Ovary (tissue), 3 donors: ENCODE results near the gene C8G.

Source experiments
- CTCF ChIP-seq, 3 donors: fragments of 450-650 bp in 2 of 3; fragments of 200-600 bp in 1 of 3; IDR thresholded peaks; one replicate each; pipeline versions ENCODE4 v1.5.1 to v1.8.0; 2016 to 2022; ENCODE audit warnings: antibody characterized with exemption in 3 of 3, mild to moderate bottlenecking in 1 of 3
- EP300 ChIP-seq: sonication (generic); formaldehyde crosslinking; IDR thresholded peaks from one replicate; pipeline ENCODE4 v1.6.1; 2017; ENCODE audit warnings: antibody characterized with exemption
- donor health status: DM: no; HTN: no; CAD: no.

GRCh38 chr9:136906266-136906665 is 38.8 kb upstream of the C8G start:
- TF ChIP-seq EP300 (no peak), CTCF (IDR thresholded peaks at IDR 0.05) (no peak)
